SU-DHL-6 (cell line): ENCODE measurements around the gene FOXO3.

ENCODE experiments used
- H2AFZ ChIP-seq: fragments of 200-600 bp; sonication (generic); 2 replicates; pipeline ENCODE4 v1.6.1; 2014; ENCODE audit warnings: low read depth, mild to moderate bottlenecking, moderate library complexity, mixed read lengths, antibody characterized with exemption, low read length; ENCODE audit not compliant: severe bottlenecking
- H3F3A ChIP-seq: fragments of 200-600 bp; shearing (Covaris generic); 2 replicates; pipeline ENCODE4 v1.6.0; 2016; ENCODE audit warnings: antibody characterized with exemption, mild to moderate bottlenecking; ENCODE audit not compliant: insufficient read depth
- H3K27ac ChIP-seq: fragments of 200-600 bp; sonication (generic); 2 replicates; pipeline ENCODE4 v1.5.1; 2016; ENCODE audit warnings: low read depth, mild to moderate bottlenecking, low read length, moderate library complexity, mixed read lengths
- H3K27me3 ChIP-seq: fragments of 200-600 bp; sonication (generic), shearing (Covaris generic); 2 replicates; pipeline ENCODE4 v1.6.0; 2014; ENCODE audit warnings: mild to moderate bottlenecking, low read length
- H3K36me3 ChIP-seq: fragments of 200-600 bp; sonication (generic); 2 replicates; pipeline ENCODE4 v1.6.1; 2014; ENCODE audit warnings: mild to moderate bottlenecking, low read length, mixed read lengths
- H3K4me2 ChIP-seq: fragments of 300-600, 200-600 bp; shearing (Covaris generic), sonication (generic); 2 replicates; pipeline ENCODE4 v1.6.0; 2014; ENCODE audit warnings: low read length, low read depth, mild to moderate bottlenecking; ENCODE audit not compliant: poor library complexity, severe bottlenecking
- H3K4me3 ChIP-seq: fragments of 200-600 bp; sonication (generic); 2 replicates; pipeline ENCODE4 v1.5.1; 2014; ENCODE audit warnings: antibody characterized with exemption, low read length, mild to moderate bottlenecking, mixed read lengths; ENCODE audit not compliant: insufficient read depth, poor library complexity, severe bottlenecking
- H3K79me2 ChIP-seq: fragments of 200-600 bp; sonication (generic); 2 replicates; pipeline ENCODE4 v1.6.1; 2014; ENCODE audit warnings: mild to moderate bottlenecking, low read length, moderate library complexity; ENCODE audit not compliant: insufficient read depth
- H3K9ac ChIP-seq: fragments of 200-600 bp; sonication (generic); 2 replicates; pipeline ENCODE4 v1.7.0; 2014; ENCODE audit warnings: mild to moderate bottlenecking, low read length
- H3K9me2 ChIP-seq: fragments of 200-600 bp; sonication (generic); replicated peaks from 2 replicates; pipeline ENCODE4 v1.6.1; 2014; ENCODE audit warnings: low read length; ENCODE audit not compliant: insufficient read depth
- H3K9me3 ChIP-seq: fragments of 200-600 bp; sonication (generic); 2 replicates; pipeline ENCODE4 v1.6.1; 2014; ENCODE audit warnings: low read length, mixed read lengths; ENCODE audit not compliant: insufficient read depth
- H4K20me1 ChIP-seq: fragments of 200-600 bp; sonication (generic); 2 replicates; pipeline ENCODE4 v1.6.1; 2014; ENCODE audit warnings: low read depth, mild to moderate bottlenecking, antibody characterized with exemption, low read length, moderate library complexity, mixed read lengths
- EZH2phosphoT487 ChIP-seq: fragments of 200-600 bp; sonication (generic), shearing (Covaris generic); conservative IDR thresholded peaks from 2 replicates; pipeline ENCODE4 v1.6.1; 2018; ENCODE audit warnings: mild to moderate bottlenecking, antibody characterized with exemption, low read length, moderate library complexity, mixed read lengths
- TF ChIP-seq, protein P1 (sequence below): fragments of 200-600 bp; sonication (generic); IDR thresholded peaks from one replicate; pipeline ENCODE4 v1.5.1; 2017; ENCODE audit warnings: antibody characterized with exemption, mild to moderate bottlenecking, low read length, moderate library complexity; ENCODE audit not compliant: insufficient read depth, poor library complexity, severe bottlenecking

Gene FOXO3

DNA sequence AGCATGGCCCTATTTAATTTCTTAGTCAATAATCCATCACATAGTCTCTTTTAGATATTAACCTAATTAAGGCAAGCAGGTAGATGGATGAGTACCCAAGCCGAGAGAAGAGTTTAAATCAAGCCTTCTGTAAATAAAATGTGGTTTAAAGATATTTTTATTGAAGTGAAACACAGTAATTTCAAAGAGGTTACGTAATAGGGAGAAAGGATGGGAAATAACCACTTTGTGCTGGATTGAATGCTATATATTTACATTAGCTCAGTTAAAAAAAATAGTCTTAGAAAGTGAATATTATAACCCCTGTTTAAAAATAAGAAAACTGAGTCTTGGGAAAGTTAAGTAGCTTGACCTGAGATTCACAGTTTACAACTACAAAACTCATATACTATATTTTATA, 37.0 kb upstream of the FOXO3 start:
- no peaks in the 10 kb centered on the region for H4K20me1 ChIP-seq
- TF ChIP-seq EZH2phosphoT487, result no peak
- no peaks in the 10 kb centered on the region for H3K27me3 ChIP-seq
- no peaks in the 10 kb centered on the region for H3K79me2 ChIP-seq
- no peaks in the 10 kb centered on the region for H3K9me3 ChIP-seq
- H3K36me3 ChIP-seq, result no peaks in the 10 kb centered on the region
- H3K27ac ChIP-seq, result no peak overlapping the region
- no peaks in the 10 kb centered on the region for H3K9me2 ChIP-seq
- H3K4me2 ChIP-seq, result no peak overlapping the region
- H3K9ac ChIP-seq, result no peak overlapping the region
- H3K4me3 ChIP-seq, result no peak overlapping the region
- no peaks in the 10 kb centered on the region for H3F3A ChIP-seq
- no peak overlapping the region for H2AFZ ChIP-seq

DNA sequence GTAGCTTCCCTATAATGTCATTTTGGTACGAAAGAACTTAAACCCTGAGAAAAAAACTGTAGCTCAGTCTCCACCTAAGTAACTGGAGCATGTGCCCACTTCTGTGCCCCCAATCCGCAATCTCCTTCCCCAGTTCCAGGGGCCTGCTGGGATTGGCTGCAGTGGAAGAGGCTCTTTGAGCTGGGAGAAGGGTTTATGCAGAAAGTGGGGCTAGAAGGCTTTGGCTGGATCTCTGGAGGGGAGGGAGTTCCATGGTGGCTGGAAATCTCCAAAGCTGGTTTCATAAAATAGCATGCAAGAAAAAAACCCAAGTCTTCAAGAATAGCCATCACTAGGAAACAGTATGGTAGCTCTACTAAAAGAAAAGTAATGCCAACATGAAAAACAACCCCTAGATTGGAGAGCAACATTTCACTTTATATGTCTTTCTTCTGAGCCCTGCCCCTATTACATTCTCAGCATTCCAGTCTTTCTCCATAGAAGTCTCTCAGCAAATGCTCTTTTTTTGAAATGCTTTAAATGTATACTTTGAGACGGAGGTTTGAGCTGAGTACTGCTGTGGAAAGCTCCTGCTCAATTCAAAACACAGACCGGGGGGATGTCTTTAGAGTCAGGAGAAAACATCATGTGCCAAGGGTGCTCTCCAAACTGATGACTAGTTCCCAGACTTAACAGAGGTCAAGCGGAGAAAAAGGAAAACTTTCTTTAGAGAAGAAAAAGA, 36.0 kb upstream of the FOXO3 start:
- no peaks in the 10 kb centered on the region for H3K27me3 ChIP-seq
- no peaks in the 10 kb centered on the region for H4K20me1 ChIP-seq
- H3K4me3 ChIP-seq, result no peak overlapping the region
- no peaks in the 10 kb centered on the region for H3K36me3 ChIP-seq
- H3K9ac ChIP-seq, result no peak overlapping the region
- H3K4me2 ChIP-seq, result no peak overlapping the region
- no peaks in the 10 kb centered on the region for H3K79me2 ChIP-seq
- no peaks in the 10 kb centered on the region for H3F3A ChIP-seq
- no peaks in the 10 kb centered on the region for H3K9me3 ChIP-seq
- H3K9me2 ChIP-seq, result no peaks in the 10 kb centered on the region
- no peak overlapping the region for H2AFZ ChIP-seq
- H3K27ac ChIP-seq, result no peak overlapping the region
- TF ChIP-seq EZH2phosphoT487, result no peak
- TF ChIP-seq, protein P1, sequence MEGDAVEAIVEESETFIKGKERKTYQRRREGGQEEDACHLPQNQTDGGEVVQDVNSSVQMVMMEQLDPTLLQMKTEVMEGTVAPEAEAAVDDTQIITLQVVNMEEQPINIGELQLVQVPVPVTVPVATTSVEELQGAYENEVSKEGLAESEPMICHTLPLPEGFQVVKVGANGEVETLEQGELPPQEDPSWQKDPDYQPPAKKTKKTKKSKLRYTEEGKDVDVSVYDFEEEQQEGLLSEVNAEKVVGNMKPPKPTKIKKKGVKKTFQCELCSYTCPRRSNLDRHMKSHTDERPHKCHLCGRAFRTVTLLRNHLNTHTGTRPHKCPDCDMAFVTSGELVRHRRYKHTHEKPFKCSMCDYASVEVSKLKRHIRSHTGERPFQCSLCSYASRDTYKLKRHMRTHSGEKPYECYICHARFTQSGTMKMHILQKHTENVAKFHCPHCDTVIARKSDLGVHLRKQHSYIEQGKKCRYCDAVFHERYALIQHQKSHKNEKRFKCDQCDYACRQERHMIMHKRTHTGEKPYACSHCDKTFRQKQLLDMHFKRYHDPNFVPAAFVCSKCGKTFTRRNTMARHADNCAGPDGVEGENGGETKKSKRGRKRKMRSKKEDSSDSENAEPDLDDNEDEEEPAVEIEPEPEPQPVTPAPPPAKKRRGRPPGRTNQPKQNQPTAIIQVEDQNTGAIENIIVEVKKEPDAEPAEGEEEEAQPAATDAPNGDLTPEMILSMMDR, result no peak

DNA sequence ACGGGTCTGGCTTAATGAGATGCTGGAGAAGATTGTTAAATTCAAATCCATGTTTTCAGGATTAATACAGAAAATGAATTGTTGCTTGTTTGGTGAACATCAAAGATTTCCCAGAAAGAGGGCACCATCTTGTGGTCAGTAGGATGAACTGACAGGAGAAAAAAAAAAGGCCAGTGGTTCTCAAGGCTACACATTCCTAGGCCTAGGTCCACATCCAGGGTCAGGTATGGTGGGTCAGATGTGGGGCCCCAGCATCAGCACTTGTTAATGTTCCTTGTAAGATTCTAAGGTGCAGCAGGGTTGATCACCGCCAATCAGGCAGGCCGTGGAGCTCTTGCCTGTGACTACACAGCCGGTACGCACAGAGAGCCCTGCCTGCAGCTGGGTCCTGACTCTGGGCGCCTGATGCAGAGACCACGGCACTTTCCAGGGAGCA, 34.0 kb upstream of the FOXO3 start:
- no peak overlapping the region for H3K4me2 ChIP-seq
- TF ChIP-seq, protein P1, result peak; percentile 56
- TF ChIP-seq EZH2phosphoT487, result no peak

DNA sequence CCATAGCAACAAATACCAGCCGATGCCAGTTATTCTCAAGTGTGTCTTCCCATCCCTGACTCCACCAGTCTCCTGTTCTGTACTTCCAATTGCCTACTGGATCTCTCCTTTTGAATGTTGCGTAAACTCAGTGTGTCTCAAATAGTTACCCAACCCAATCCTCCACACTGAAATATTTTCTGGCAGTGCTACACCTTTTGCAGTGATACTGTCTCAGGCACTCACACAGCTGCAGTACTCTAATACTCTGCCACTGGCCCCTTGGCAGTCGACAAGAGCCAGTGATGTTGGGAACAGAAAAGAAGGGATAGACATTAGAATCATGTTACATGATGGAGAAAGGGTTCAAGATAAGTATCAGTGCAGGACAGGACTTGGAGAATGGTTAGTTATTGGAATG, 31.8 kb upstream of the FOXO3 start:
- no peak overlapping the region for H2AFZ ChIP-seq
- no peaks in the 10 kb centered on the region for H3K79me2 ChIP-seq
- no peak overlapping the region for H3K4me2 ChIP-seq
- no peak overlapping the region for H3K27ac ChIP-seq
- H3K27me3 ChIP-seq, result no peaks in the 10 kb centered on the region
- no peaks in the 10 kb centered on the region for H3F3A ChIP-seq
- TF ChIP-seq, protein P1, result no peak
- no peak for TF ChIP-seq EZH2phosphoT487
- H3K9ac ChIP-seq, result no peak overlapping the region
- H3K4me3 ChIP-seq, result no peak overlapping the region
- H3K9me3 ChIP-seq, result no peaks in the 10 kb centered on the region
- H3K36me3 ChIP-seq, result no peaks in the 10 kb centered on the region
- H3K9me2 ChIP-seq, result no peaks in the 10 kb centered on the region
- H4K20me1 ChIP-seq, result no peaks in the 10 kb centered on the region

More for the DNA sequence above, 34.0 kb upstream of the FOXO3 start:
- no peaks in the 10 kb centered on the region for H3K27me3 ChIP-seq
- no peaks in the 10 kb centered on the region for H3K9me3 ChIP-seq
- H3K79me2 ChIP-seq, result no peaks in the 10 kb centered on the region
- no peak overlapping the region for H3K4me3 ChIP-seq
- H3K27ac ChIP-seq, result no peak overlapping the region
- no peak overlapping the region for H2AFZ ChIP-seq
- no peaks in the 10 kb centered on the region for H4K20me1 ChIP-seq
- H3K9me2 ChIP-seq, result no peaks in the 10 kb centered on the region
- H3F3A ChIP-seq, result no peaks in the 10 kb centered on the region
- H3K9ac ChIP-seq, result no peak overlapping the region
- no peaks in the 10 kb centered on the region for H3K36me3 ChIP-seq
